ENCODE measurements around the gene TBCA. TPM values are rescaled to one million over a fixed set of nuclear protein-coding genes. Genes with fewer than 3 reads are reported as not detected.

Gene TBCA
- total RNA-seq, 1 experiment from 2014 or later, result 330 TPM

DNA sequence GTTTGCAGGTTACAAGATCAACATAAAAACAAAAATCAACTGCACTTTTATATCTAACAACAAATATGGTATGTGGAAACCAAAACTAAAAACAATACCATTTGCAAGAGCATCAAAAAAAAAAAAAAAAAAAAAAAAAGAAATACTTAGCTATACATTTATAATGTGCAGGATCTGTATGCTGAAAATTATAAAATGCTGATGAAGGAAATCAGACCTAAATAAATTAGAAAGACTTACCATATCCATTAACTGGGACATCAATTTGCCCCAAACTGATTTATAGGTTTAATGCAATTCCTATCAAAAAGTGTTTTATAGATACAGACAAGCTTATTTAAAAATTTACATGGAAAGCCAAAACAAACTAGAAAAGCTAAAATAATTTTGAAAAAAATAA lies 77.2 kb downstream of the TBCA start:
- H3K23ac ChIP-seq (ENCODE audit: insufficient read length, low read depth, low read length), result no peak overlapping the region
- H3K9me3 ChIP-seq (ENCODE audit: control insufficient read depth, low read depth, low read length), result no peaks in the 10 kb centered on the region
- H3K18ac ChIP-seq (ENCODE audit: insufficient read length, low read depth, low read length), result no peak overlapping the region
- H3K23me2 ChIP-seq (ENCODE audit: insufficient read length, low read depth, low read length, poor library complexity, severe bottlenecking), result no peaks in the 10 kb centered on the region
- no peak overlapping the region for H2BK12ac ChIP-seq (ENCODE audit: insufficient read length, low read depth, low read length)
- peaks cover 7% of the 10 kb centered on the region; the same call in 1 of the 2 replicates for H3K79me2 ChIP-seq (ENCODE audit: insufficient read depth, low read length)
- H4K5ac ChIP-seq (ENCODE audit: insufficient read length, low read depth, low read length), result no peak overlapping the region
- no peak overlapping the region for H2BK120ac ChIP-seq (ENCODE audit: low read depth, low read length, poor library complexity, severe bottlenecking)
- peaks cover 6% of the 10 kb centered on the region for H3K79me1 ChIP-seq (ENCODE audit: insufficient read depth, low read depth, low read length, poor library complexity, severe bottlenecking)
- Mint-ChIP-seq H3K27me3 (ENCODE audit: low read depth) (no peaks in the 10 kb centered on the region), H3K9me3 (no peaks in the 10 kb centered on the region; a peak in 1 of 5 replicates), H3K4me1 (peaks cover 15 to 16% of the 10 kb centered on the region in 2 experiments), H3K27ac (no peak overlapping the region), H3K4me3 (no peak overlapping the region), H3K36me3 (ENCODE audit: insufficient read depth in 1 of 3, low read depth in 3 of 3) (peaks cover 21 to 31% (median 23%) of the 10 kb centered on the region in 3 experiments)
- no peak overlapping the region for H2BK20ac ChIP-seq (ENCODE audit: low read depth, low read length, poor library complexity, severe bottlenecking)
- H2AK5ac ChIP-seq (ENCODE audit: insufficient read length, low read length), result no peak overlapping the region
- H3K27ac ChIP-seq (ENCODE audit: insufficient read length, low read depth, low read length), result no peak overlapping the region
- TF ChIP-seq, protein P1, sequence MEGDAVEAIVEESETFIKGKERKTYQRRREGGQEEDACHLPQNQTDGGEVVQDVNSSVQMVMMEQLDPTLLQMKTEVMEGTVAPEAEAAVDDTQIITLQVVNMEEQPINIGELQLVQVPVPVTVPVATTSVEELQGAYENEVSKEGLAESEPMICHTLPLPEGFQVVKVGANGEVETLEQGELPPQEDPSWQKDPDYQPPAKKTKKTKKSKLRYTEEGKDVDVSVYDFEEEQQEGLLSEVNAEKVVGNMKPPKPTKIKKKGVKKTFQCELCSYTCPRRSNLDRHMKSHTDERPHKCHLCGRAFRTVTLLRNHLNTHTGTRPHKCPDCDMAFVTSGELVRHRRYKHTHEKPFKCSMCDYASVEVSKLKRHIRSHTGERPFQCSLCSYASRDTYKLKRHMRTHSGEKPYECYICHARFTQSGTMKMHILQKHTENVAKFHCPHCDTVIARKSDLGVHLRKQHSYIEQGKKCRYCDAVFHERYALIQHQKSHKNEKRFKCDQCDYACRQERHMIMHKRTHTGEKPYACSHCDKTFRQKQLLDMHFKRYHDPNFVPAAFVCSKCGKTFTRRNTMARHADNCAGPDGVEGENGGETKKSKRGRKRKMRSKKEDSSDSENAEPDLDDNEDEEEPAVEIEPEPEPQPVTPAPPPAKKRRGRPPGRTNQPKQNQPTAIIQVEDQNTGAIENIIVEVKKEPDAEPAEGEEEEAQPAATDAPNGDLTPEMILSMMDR (conservative IDR thresholded peaks at IDR 0.05), result no peak
- no peaks in the 10 kb centered on the region for H3K27me3 ChIP-seq (ENCODE audit: insufficient read depth, low read length)
- DNase-seq, result no peak
- no peaks in the 10 kb centered on the region for H4K20me1 ChIP-seq (ENCODE audit: control insufficient read depth, insufficient read depth, insufficient read length)
- no peak overlapping the region for H2BK5ac ChIP-seq (ENCODE audit: insufficient read length, low read length)
- H3K56ac ChIP-seq (ENCODE audit: insufficient read length, low read depth, low read length), result no peak overlapping the region
- no peak overlapping the region for H3K14ac ChIP-seq (ENCODE audit: insufficient read depth, low read length)
- no peak overlapping the region for H3K9ac ChIP-seq (ENCODE audit: extremely low read depth, insufficient read length, low read length)
- no peaks in the 10 kb centered on the region for H3K4me1 ChIP-seq (ENCODE audit: insufficient read depth, low read length)
- no peak overlapping the region for H3K4me2 ChIP-seq (ENCODE audit: insufficient read depth, insufficient read length, low read length)
- H3K4ac ChIP-seq (ENCODE audit: low read depth, low read length), result no peak overlapping the region
- no peak overlapping the region for H4K8ac ChIP-seq (replicated peaks; ENCODE audit: insufficient read length, low read depth, low read length)
- H2AFZ ChIP-seq (ENCODE audit: low read length), result no peak overlapping the region
- H3T11ph ChIP-seq (ENCODE audit: low read length), result no peak overlapping the region
- no peak overlapping the region for H2BK15ac ChIP-seq (ENCODE audit: low read depth, low read length)
- H4K91ac ChIP-seq (ENCODE audit: insufficient read length, low read depth, low read length), result no peak overlapping the region

All from H9 (cell line).